GM04503 (cell line): ENCODE data around the gene PCLO.
"Not testable (repeated sequence)": the region's sequence is repeated elsewhere in the genome, so short reads cannot be mapped to it uniquely, and the experiment has no call there.

Source experiments
- DNase-seq: peaks from one replicate; pipeline ENCODE4 v3.0.0-alpha.2; 2012; ENCODE audit warnings: low read depth

The PCLO gene

DNA sequence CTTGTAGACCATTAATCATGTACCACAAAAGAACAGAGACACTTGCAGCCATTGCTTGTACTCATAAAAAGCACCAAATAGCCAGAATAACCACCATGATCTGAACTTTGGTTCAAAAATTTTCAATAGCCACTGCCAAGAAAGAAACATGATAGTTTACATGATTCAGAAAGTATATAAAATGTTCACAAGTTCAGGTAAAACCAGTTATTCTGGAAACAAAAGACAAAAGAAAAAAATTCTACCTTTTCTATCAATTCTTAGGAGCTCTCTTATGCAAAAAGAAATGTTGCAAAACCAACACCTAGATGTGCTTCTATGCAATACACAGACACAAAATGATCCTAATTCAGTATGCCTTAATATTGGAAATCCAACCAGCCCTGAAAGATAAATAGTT, 108.7 kb downstream of the PCLO start:
- DNase-seq, result no peak

DNA sequence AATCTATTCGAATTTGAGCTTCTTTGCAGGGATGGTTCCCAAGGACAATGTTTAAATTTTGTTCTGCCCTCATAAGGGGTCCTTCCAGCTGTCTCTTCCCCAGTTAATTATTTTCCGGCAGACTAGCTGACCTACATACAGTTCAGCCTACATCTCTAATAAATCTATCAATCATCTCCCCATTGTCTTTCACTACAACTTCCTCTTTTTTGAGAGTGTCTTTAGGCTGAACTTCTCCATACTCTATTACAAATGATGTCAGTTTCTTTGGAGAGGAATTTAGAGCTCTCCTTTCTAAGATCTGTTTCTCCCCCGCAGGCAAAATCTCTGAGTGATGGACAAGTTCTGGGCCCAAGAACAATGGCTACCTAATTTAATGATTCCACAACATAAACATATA, 122.2 kb downstream of the PCLO start:
- DNase-seq, result no peak

- no peak for DNase-seq
These were observed 123.9 kb downstream of the PCLO start for GRCh38 chr7:83038787-83039186.

GRCh38 chr7:83036721-83037380, 125.8 kb downstream of the PCLO start:
- no peak for DNase-seq

GRCh38 chr7:83036130-83036529, 126.6 kb downstream of the PCLO start:
- no peak for DNase-seq

DNA sequence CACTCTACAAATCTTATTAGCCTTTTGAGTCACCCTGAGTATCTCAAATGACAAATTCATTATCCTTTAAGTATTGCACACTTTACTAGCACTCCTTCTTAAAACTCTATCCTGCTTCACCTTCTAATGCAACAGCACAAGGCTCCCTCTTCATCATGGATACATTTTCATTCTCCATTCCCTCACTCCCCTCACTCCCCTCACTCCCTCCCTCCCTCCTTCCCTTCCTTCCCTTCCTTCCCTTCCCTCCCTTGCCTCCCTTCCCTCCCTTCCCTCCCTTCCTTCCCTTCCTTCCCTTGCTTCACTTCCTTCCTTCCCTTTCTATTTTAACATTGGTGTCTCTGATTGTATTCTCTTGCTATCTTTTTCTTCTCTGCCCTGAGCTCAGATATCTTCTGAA, 130.5 kb downstream of the PCLO start:
- no peak for DNase-seq

GRCh38 chr7:83023817-83024665, 138.6 kb downstream of the PCLO start:
- DNase-seq, result not testable (repeated sequence)

DNA sequence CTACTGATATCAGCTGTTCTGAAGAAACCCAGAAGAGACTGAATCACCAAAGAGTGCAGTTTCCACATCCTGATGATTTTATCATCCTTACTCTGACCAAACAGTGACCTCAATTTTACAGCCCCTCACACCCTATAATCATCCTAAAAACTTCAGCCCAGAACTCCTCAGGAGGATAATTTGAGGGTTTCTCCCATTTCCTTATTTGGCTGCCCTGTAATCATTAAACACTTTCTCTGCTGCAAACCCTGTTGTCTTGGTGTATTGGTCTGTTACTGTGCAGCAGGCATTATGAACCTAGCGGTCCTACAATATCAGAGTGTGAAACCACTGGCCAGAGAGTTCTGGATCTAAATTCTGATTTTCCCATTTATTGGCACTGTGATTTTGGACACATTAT, 141.7 kb downstream of the PCLO start:
- DNase-seq, result no peak

DNA sequence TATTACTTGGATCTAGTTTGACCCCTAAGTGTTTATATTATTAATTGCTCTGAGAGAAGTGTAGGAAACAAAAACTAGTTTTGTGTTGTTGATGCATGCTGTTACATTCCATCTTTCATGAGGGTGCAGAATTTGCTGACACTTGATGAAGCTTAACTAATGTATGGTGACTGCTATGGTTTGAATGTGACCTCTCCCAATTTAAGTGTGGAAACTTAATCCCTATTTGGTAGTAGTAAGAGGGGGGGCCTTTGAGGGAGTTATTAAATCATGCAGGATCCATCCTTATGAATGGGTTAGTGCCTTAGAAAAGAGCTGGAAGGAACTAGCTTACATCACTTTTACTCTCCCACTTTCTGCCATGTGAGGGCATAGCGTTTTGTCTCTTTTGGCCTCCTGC, 142.5 kb downstream of the PCLO start:
- no peak for DNase-seq

GRCh38 chr7:83015916-83016315, 146.8 kb downstream of the PCLO start:
- DNase-seq, result no peak

DNA sequence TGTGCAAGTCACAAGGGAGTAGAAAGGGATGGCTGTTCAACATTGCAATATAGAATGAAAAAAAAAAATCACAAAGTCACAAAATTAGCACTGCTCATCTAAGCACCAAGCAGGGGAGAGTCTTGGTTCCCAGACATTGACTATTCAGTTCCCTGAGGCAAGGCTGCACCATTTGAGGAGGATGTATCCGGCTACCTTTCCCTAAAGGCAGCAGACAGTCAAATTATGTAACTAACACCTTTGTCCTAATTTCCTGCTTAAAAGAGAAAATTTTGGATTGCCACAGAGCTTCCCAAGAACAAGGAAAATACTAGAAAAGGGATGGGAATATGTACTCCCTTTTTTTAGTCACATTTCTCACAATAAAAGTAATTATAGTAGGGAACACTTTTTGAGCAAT, 148.1 kb downstream of the PCLO start:
- no peak for DNase-seq

DNA sequence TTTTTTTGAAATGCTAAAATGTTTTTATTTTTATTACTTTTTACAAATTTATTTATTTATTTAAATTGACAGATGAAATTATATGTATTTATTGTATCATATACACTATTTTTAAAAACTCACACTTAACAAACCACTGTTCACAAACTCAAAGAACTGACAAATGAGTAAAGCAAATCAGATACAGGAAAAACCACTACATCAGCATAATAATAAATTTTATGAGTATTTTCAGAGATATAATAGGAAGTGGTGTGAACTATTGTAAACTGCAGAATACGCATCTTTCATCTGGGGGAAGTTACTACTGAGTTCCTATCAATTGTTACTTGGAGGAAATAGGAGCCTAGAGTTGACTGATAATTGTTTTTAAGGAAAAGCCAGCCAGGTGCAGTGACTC, 150.7 kb downstream of the PCLO start:
- DNase-seq, result no peak

DNA sequence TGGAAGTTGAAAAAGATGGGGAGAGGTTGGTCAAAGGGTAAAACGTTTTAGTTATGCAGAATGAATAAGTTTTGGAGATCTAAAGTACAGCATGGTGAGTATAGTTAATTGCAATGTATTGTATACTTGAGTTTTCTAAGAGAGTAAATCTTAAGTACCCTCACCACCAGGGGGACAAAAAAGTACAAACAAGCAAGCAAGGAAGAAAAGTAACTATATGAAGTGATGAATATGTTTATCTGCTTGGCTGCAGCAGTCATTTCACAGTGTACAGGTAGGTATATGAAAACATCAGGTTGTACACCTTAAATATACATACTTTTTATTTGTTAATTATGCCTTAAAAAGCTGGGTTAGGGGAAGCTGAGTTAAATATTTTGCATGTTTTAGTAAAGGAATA, 157.3 kb downstream of the PCLO start:
- no peak for DNase-seq

DNA sequence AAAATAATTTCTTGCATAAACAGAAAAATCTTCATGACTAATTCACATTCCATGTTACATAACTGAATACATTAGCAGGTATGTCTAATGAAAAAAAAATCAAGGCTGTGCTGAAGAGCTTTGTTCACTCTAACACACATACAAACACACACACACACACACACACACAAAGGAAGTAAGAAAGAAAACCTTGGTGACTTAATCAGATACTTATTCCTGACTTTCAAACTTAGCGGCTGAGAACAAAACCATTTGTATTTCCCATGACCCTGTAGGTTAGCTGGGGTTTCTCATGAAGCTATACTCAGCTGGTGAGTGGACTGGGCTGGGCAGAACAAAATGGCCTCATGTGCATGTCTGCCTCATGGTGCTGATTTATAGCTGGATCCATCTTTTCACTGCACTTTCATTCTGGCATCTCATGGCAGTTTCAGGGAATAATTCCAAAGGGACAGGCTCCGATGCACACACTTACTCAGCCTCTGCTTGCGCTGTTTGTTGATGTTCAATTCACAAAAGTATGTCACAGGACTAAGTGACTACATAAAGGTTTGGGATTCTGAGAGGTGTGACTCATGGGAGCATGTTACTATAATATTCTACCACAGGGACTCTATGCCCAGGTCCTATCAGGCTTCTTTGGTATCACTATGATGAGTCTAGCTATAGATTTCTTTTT, 161.2 kb downstream of the PCLO start:
- DNase-seq, result no peak

DNA sequence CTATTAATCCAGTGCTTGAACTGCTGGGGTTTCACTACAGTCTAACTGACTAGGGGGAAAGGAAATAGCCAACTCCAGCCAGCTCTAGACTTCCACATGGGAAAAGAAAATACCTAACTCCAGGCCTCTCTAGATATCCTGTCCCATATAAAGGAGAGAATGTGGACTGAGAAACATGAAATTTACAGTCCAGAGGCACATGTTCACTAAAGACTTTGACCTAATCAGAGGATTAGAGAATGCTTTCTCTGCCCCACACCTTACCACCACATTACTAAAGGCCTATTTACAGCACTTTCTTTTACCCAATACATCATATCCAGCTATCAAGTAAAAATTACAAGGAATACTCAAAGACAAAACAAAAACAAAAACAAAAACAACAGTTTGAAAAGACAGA, 164.2 kb downstream of the PCLO start:
- DNase-seq, result no peak

DNA sequence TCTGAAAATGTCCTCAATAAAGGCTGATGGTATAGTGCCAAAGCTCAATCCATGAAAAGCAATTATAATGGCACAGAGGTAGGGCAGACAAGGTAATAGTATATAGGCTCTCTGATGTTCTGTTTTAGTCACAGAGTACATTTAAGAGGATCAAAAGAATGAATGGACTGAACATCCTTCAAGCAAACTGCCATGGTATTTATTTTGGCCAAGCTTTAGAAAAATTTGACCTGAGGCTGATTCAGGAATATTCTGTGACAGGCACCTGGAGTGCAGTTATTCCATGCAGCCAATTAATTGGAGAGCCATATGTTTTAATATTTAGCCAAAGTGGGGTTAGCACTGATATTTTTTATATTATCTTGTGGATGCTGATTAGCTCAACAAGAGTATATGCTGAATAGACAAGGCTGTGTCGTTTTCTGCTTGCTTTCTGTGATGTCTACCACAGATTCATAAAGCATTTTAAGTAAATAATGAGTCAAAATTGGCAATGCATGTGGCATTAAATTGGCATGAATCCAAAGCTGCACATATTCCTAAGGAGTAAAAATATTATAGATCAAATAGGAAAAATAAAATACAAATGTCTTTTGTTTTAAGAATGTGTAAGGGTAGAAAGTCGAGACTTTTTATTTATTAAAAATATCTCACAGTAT, 177.4 kb downstream of the PCLO start:
- no peak for DNase-seq

- no peak for DNase-seq
These were observed 182.4 kb downstream of the PCLO start for GRCh38 chr7:82980130-82980788.

- no peak for DNase-seq
These were observed 186.7 kb downstream of the PCLO start for GRCh38 chr7:82975811-82976468.

GRCh38 chr7:82972135-82972534, 190.5 kb downstream of the PCLO start:
- DNase-seq, result no peak

DNA sequence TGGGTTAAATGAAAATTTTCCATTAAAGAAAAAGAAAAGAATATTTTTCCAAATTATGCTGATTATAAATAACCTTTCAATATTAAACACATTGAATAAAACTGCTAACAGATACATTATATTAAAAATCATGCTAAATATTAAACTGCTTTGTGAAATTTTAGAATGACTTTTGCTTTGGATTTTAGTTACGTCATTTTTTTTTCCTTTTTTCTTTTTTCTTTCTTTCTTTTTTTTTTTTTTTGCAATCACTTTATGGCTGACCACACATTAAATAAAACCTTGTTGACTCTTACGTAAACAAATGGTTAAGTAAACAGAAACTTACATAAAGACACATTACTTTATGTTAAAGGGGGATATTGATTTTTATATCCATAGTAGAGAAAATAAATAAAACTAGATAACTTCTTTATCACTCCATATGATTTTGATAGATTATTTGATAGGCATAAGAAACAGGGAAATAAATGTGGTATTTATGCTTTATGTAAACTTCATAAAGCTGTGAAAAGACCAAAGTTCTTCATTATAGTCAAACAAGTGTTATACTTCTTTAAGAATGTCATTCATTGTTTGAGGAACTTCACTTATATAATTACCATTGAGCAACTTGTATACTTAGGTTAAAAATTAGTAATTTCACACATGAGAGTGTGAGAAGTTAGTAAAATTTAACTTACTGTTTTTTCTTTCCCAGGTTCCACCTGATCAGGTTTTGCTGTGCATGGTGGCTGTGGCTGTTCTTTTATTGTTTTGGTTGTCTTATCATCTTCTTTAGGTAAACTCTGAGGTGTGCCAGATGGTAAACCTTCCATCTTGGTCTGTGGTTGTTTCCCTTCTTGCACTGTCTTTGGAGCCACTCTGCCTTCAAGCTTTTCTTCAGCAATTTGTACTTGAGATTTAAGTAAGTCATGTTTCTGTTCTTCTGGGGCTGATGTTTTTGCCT, 197.3 kb downstream of the PCLO start:
- DNase-seq, result no peak
